NCI-H510A treated with DMSO at 0.1 percent for 48 hours (cell line): ENCODE measurements around the gene AJAP1.

ENCODE experiments used
- DNase-seq: peaks from one replicate; lab custom pipeline; 2025; lab: John Stamatoyannopoulos, UW

The AJAP1 gene

DNA sequence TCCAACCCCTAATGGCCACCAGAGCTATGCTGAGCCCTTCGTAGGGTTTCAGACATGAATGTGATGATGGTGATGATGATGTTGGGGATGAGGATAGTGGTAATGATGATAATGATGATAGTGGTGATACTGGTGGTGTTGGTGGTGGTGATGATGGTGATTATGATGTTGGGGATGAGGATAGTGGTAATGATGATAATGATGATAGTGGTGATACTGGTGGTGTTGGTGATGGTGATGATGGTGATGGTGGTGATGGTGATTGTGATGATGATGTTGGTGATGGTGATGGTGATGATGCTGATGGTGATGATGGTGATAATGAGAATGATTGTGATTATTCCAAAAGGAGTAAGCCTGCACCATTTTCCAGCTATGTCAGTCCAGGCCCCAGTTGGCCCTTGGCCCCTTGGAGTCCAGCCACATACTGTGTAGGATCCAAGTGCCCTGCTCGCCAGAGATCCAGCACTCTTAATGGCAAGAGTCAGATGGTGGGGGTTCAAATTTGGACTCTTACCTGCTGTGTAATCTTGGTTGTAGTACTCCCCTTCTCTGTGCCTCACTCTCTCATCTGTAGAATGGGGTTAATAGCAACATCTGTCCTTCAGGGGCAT, 28.3 kb downstream of the AJAP1 start:
- DNase-seq = no peak

- DNase-seq = no peak
These were observed 29.7 kb downstream of the AJAP1 start for GRCh38 chr1:4684136-4684535.

- no peak for DNase-seq
These were observed 30.6 kb downstream of the AJAP1 start for GRCh38 chr1:4684864-4685522.

GRCh38 chr1:4685523-4685865, 31.1 kb downstream of the AJAP1 start:
- no peak for DNase-seq

GRCh38 chr1:4687943-4688342, 33.5 kb downstream of the AJAP1 start:
- no peak for DNase-seq

DNA sequence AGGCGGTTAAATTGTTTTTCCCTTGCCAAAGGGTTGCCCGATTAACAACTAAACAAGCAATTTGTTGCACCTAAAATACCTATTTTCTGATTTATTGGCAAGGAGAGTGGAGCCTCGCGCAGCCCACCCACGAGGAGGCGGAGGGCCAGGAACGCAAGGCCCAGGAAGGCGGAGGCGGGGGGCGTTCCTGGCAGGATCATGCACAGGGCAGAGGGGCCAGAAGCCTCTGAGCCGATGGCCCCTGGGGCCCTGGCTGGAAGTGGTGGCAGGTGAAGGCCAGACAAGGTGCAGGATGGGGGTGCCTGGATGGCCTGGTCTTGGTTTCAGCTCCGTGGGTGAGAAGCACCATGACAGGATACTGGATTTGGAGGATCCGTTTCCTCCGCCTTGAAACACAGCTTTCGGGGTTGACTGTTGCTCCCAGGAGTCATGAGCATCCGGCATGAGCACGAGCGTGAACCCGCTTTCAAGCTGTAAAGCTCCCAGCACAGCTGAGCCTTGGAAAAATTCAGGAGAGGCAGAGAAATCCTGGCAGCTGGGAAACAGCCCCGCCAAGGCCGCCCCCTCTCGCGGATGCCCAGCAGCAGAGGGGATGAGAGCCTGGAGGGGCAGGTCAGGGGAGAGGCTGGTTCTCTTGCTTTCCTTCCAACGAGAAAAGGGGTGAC, 35.0 kb downstream of the AJAP1 start:
- no peak for DNase-seq

- no peak for DNase-seq
These were observed 35.7 kb downstream of the AJAP1 start for GRCh38 chr1:4689941-4690635.

DNA sequence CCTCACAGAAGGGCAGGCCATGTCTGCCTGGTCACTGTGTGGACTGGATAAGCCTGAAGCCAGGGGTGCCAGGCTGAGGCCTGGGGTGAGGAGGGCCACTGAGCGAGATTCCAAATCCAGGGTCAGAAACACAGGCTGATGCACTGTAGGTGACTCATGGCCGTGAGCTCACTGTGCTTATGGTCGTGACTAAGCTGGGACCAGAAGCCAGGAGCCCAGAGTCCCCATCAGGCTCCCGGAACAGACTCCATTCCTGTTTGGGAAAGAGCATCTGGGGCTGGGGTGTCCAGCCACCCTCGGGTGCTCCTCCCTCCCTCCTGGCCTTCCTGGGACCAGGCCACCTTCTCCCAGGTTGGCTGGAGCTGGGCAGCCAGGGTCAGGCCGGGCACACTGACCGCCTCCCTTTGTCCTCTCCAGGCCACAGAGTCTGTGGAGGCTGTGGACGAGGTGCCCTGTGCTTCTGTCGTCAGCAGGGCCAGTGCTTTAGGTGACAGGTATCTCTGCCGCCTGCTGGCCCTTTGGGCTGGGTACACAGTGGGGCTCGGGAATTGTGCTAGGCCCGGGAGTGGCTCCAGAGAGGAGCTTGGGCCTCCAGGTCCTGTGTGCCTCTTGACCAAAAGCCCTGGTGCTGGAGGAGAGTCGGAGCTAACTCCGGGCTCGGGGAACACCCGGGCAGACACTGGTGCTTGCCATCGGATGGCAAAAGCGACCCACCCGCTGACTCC, 36.7 kb downstream of the AJAP1 start:
- no peak for DNase-seq

- DNase-seq = no peak
These were observed 37.5 kb downstream of the AJAP1 start for GRCh38 chr1:4691766-4692405.

DNA sequence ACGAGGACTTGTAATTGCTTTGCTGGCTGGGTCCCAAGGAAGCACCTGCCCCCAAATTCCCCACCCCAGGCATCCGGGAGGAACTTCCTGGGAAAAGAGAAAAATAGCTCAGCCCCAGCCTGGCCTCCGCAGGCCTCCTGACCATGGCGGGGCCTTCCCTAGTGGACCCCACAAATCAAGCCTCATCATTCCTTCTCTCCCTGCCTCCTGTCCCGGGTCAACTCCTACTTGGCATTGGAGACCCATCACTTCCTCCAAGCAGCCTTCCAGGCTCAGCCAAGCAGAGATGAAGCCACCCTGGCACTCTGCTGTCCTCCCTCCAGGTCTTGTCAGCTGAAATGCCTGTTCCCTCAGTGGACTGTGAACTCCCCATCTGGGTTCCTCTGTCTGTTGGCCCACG, 38.0 kb downstream of the AJAP1 start:
- no peak for DNase-seq

DNA sequence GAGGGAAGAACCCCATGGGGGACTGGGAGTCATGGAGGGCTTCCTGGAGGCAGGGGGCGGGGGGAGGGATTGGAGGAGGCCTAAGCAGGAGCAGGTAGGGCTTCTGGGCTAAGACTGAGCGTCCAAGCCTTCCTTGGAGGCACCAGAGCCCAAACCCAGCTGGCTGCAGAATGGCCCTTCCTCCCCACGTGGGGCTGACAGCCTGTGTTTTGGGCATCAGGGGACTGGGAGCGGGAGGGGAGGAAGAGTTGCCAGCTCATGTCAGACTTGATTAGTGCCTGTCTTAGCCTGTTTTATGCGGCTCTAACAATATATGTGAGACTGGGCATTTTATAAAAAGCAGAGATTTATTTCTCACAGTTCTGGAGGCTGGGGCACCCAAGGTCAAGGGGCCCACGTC, 38.9 kb downstream of the AJAP1 start:
- no peak for DNase-seq

DNA sequence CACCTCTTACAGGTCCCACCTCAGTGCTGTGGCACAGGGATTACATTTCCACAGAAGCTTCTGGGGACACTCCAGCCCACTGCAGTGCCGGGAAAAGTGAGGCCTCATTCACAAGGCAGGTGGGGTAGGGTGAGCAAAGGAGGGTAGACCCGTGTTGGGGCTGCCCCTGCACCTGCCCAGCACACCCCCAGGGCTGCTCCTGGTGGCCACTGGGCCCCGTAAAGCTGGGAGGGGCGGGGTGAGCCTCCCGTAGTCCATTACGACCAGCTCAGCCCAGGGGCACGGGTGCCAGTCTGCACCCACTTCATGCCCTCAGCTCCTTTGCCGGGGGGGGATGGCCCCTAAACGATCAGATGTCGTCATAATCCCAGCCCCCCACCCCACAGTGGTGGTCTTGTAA, 39.5 kb downstream of the AJAP1 start:
- DNase-seq = no peak

DNA sequence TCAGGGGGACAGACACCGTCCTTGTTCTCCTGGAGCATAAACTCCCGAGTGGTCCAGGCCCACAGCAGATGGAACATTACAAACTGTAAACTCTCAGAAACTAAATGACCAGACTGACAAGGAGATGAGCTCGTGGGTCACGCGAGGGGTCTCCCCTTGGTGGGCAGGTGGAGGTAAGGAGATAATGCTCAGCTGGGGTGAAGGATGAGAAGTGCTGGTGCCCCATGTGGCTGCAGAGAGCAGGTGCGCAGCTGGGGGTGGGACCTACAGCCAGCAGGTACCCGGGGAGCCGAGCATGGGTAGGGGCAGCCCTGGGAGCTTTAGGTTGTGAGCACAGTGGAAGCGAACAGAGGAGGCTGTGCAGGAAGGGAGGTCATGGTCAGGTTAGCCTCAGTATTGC, 40.1 kb downstream of the AJAP1 start:
- no peak for DNase-seq

DNA sequence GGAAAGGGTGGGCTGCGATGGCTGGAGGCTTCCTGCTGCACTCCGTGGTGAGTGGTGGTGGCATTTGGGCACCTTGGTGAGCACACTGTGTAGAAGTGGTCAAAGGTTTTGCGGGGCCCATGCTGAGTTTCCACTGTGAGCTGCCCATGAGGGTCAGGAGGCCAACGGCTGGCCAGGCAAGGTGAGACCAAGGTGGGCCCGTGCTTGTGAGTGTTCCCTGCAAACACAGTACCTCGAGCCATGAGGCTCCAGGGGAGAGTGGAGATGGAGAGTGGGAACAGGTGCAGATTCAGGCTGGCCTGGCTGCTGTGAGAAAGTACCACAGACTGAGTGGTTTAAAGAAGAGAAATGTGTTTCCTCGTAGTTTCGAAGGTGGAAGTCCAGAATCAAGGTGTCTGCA, 40.8 kb downstream of the AJAP1 start:
- DNase-seq = no peak

- no peak for DNase-seq
These were observed 41.8 kb downstream of the AJAP1 start for GRCh38 chr1:4696161-4696745.

DNA sequence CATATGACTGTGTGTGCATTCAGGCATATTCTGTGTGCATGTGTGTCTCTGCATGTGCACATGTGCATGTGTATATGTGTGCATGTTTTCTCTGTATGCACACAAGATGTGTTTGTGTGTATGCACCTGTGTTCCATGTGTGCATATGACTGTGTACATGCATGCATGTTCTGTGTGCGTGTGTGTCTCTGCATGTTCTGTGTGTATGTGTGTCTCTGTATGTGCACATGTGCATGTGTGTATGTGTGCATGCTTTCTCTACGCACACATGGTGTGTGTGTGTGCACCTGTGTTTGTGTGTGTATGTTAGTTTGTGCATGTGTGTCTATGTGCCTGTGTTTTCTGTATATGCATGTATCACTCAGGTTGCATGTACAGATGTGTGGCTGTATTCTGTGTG, 42.3 kb downstream of the AJAP1 start:
- no peak for DNase-seq

- no peak for DNase-seq
These were observed 43.4 kb downstream of the AJAP1 start for GRCh38 chr1:4697801-4698200.

DNA sequence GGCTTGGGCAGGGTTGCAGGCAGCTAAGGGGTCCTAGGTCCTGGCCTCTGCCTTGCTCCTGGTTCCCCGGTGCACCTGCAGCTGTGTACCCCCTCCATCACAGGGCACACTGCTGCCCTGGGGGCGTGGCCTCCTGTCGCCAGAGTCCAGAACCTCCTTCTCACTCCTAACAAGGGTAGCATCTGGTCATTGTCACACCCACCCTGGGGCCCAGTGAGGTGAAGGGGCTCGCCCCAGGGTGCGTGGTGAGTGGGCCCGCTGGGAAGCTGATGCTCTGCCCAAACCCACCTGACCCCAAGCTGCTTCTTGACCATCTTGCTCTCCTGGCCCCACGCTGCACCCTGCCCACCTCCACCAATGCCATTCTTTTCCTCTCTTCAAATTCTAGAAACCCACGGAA, 44.5 kb downstream of the AJAP1 start:
- DNase-seq = no peak

DNA sequence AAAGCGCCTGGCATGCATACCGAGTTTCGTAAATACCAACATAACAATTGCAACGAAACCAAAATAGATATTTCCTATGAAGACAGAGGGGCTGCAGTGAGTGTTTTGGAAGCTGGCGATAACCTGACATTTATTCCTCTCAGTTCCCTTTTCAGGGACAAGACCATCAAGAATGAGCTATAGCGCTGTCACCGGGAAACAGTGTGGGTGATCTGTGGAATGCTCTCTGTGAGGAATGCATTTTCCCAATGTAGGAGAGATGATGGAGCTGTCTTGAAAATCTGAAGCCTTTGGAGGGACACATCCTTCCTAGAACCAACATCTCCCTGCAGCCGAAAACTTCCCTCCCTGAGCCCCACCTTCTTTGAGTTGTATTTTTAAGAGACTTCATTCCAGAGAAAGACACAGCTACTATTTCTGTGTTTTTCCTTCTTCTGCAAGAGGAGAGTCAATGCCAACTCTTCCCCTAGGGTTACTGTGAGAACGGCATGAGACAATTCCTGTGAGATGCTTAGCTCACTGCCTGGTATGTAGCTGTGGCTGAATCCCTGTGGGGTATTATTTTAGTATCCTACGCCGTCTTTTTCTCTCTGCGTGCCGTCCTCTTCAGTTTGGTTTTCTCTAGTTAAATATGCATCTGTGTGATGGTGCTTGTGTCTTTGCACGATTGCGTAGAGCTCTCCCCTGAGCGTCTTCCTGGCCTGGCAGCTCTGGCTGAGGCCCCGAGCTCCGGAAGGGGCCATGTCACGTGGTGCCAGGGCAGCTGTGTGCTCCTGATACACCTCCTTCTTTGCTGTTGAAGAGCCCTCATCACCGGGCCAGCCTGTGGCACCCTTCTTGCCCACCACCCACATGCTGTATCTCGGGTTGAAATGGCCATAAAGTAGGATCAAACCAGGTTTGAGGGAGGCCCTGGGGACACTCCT, 45.2 kb downstream of the AJAP1 start:
- peak; percentile 43 for DNase-seq

- peak; percentile 53 for DNase-seq
These were observed 46.4 kb downstream of the AJAP1 start for GRCh38 chr1:4700801-4701200.
